CD4-positive, alpha-beta memory T cell (primary cell): ENCODE results near the gene COL10A1. TPM values are rescaled to one million over a fixed set of nuclear protein-coding genes. Genes with fewer than 3 reads are reported as not detected.

Experiments
- CTCF ChIA-PET: fragments of 350-600 bp; sonication (Branson Sonifier 250); formaldehyde crosslinking; loops from one replicate; lab custom pipeline; 2021; ENCODE audit warnings: inconsistent platforms; ENCODE audit not compliant: partially characterized antibody; lab: Charles Lee
- POLR2A ChIA-PET: fragments of 350-600 bp; sonication (Branson Sonifier 250); formaldehyde crosslinking; loops from one replicate; lab custom pipeline; 2021; ENCODE audit not compliant: partially characterized antibody; lab: Charles Lee
- DNase-seq, 5 donors: peaks; one replicate each; pipeline versions ENCODE4 v3.0.0 to v3.0.0-alpha.2; 2020 to 2022; ENCODE audit warnings: mixed read lengths in 1 of 5
- H3K27ac ChIP-seq: one replicate; pipeline ENCODE4 v1.7.0; 2013; ENCODE audit warnings: low read depth, low read length
- H3K27me3 ChIP-seq: 2 replicates; pipeline ENCODE4 v1.7.0; 2013; ENCODE audit warnings: mild to moderate bottlenecking, low read length, moderate library complexity; ENCODE audit not compliant: insufficient read depth
- H3K36me3 ChIP-seq: 2 replicates; pipeline ENCODE4 v1.7.0; 2013; ENCODE audit warnings: mild to moderate bottlenecking, low read length, moderate library complexity; ENCODE audit not compliant: insufficient read depth
- H3K4me1 ChIP-seq: 2 replicates; pipeline ENCODE4 v1.7.0; 2013; ENCODE audit warnings: mild to moderate bottlenecking, low read length, moderate library complexity; ENCODE audit not compliant: insufficient read depth
- H3K4me3 ChIP-seq, 2 donors: one replicate each; pipeline ENCODE4 v1.7.0; 2013; ENCODE audit warnings: low read length in 2 of 2, mild to moderate bottlenecking in 1 of 2
- H3K9me3 ChIP-seq, 2 donors: one replicate each; pipeline ENCODE4 v1.7.0; 2013; ENCODE audit warnings: low read length in 2 of 2, control low read depth in 1 of 2; ENCODE audit not compliant: control insufficient read depth in 1 of 2
- H3K27ac Mint-ChIP-seq, 7 donors: one replicate each; pipeline ENCODE4 v1.8.0; 2020 to 2021; ENCODE audit warnings: mixed read lengths in 7 of 7, mild to moderate bottlenecking in 6 of 7, inconsistent platforms in 3 of 7, moderate library complexity in 3 of 7
- H3K27me3 Mint-ChIP-seq, 2 donors: one replicate each; pipeline ENCODE4 v1.8.0; 2020 to 2021; ENCODE audit warnings: mixed read lengths in 2 of 2
- H3K36me3 Mint-ChIP-seq, 2 donors: one replicate each; pipeline ENCODE4 v1.8.0; 2020 to 2021; ENCODE audit warnings: mixed read lengths in 2 of 2, inconsistent platforms in 1 of 2, mild to moderate bottlenecking in 1 of 2
- H3K4me1 Mint-ChIP-seq, 4 donors: one replicate each; pipeline ENCODE4 v1.8.0; 2020 to 2021; ENCODE audit warnings: mixed read lengths in 4 of 4, mild to moderate bottlenecking in 1 of 4
- H3K4me3 Mint-ChIP-seq, 8 donors: one replicate each; pipeline ENCODE4 v1.8.0; 2020 to 2021; ENCODE audit warnings: mixed read lengths in 8 of 8, mild to moderate bottlenecking in 7 of 8, moderate library complexity in 6 of 8, inconsistent platforms in 3 of 8
- H3K9me3 Mint-ChIP-seq, 8 donors: one replicate each; pipeline ENCODE4 v1.8.0; 2020 to 2021; ENCODE audit warnings: mixed read lengths in 8 of 8, mild to moderate bottlenecking in 5 of 8, inconsistent platforms in 3 of 8, moderate library complexity in 1 of 8
- intact Hi-C: fragments of 100-400 bp; cut with micrococcal nuclease; formaldehyde crosslinking; loops from one replicate; pipeline ENCODE4 v1.15.1; 2023
- polyA plus RNA-seq, 2 donors: library from polyadenylated mRNA; unstranded; fragments of 300-500 nt; fragmentation: Illumina TruSeq; gene quantifications; one replicate each; pipeline ENCODE4 v1.2.3, GENCODE V29; 2021
- total RNA-seq, 2 experiments: library from RNA; stranded (reverse); gene quantifications; one replicate each; pipeline ENCODE4 v1.2.3, GENCODE V29; 2021

The COL10A1 gene
- total RNA-seq (not detected), polyA plus RNA-seq (not detected)

GRCh38 chr6:116126032-116126431 is at the start of gene COL10A1:
TSS of gene COL10A1 (minus strand) at chr6:116126132. CDS start at chr6:116125492, 640 bp downstream.
- ChIA-PET POLR2A (no interaction called here), CTCF (interaction anchor here (1.4 kb wide), 1 partner anchor 29 kb away, joined by 3 read pairs; no protein-coding TSS in a partner anchor)
- no peak within 1 kb of the TSS for H3K4me3 ChIP-seq
- no peaks in the 10 kb centered on the region for H3K4me1 ChIP-seq
- peaks cover 0 to 10% (median 8%) of the 10 kb centered on the region in 4 donors for H3K4me1 Mint-ChIP-seq
- no peak within 1 kb of the TSS for H3K27ac ChIP-seq
- intact Hi-C loops, result no loop called here
- no peaks in the 10 kb centered on the region for H3K36me3 ChIP-seq
- H3K9me3 Mint-ChIP-seq, result no peaks in the 10 kb centered on the region
- H3K27me3 ChIP-seq, result no peaks in the 10 kb centered on the region
- H3K4me3 Mint-ChIP-seq, result no peak within 1 kb of the TSS
- no peaks in the 10 kb centered on the region for H3K27me3 Mint-ChIP-seq
- no peak within 1 kb of the TSS for H3K27ac Mint-ChIP-seq
- no peaks in the 10 kb centered on the region for H3K9me3 ChIP-seq
- peaks cover 29 to 31% of the 10 kb centered on the region in 2 donors for H3K36me3 Mint-ChIP-seq
- no peak for DNase-seq

GRCh38 chr6:116175344-116175743 is 49.4 kb upstream of the COL10A1 start:
- intact Hi-C loops, result no loop called here
- no peak overlapping the region for H3K27ac Mint-ChIP-seq
- peaks cover 35 to 46% of the 10 kb centered on the region in 2 donors for H3K36me3 Mint-ChIP-seq
- Histone ChIP-seq H3K4me3 (no peak overlapping the region), H3K4me1 (no peaks in the 10 kb centered on the region), H3K27me3 (no peaks in the 10 kb centered on the region), H3K27ac (no peak overlapping the region), H3K9me3 (no peaks in the 10 kb centered on the region), H3K36me3 (no peaks in the 10 kb centered on the region)
- POLR2A ChIA-PET, result no interaction called here
- H3K4me1 Mint-ChIP-seq, result no peaks in the 10 kb centered on the region
- no peak for DNase-seq
- H3K9me3 Mint-ChIP-seq, result peaks cover 2 to 22% (median 17%) of the 10 kb centered on the region in 8 donors
- CTCF ChIA-PET, result no interaction called here
- H3K27me3 Mint-ChIP-seq, result no peaks in the 10 kb centered on the region
- H3K4me3 Mint-ChIP-seq, result no peak overlapping the region

GRCh38 chr6:116173928-116174327 is 48.0 kb upstream of the COL10A1 start:
- Mint-ChIP-seq H3K4me3 (no peak overlapping the region), H3K9me3 (peaks cover 2 to 25% (median 18%) of the 10 kb centered on the region in 8 donors), H3K27ac (no peak overlapping the region), H3K36me3 (peaks cover 36 to 46% of the 10 kb centered on the region in 2 donors), H3K27me3 (no peaks in the 10 kb centered on the region), H3K4me1 (peaks cover 0 to 4% (median 1%) of the 10 kb centered on the region in 4 donors)
- no peak overlapping the region for H3K27ac ChIP-seq
- no peaks in the 10 kb centered on the region for H3K36me3 ChIP-seq
- ChIA-PET CTCF (interaction anchor here (0.6 kb wide), 1 partner anchor 105 kb away, joined by 3 read pairs; no protein-coding TSS in a partner anchor), POLR2A (no interaction called here)
- H3K27me3 ChIP-seq, result no peaks in the 10 kb centered on the region
- no peaks in the 10 kb centered on the region for H3K9me3 ChIP-seq
- H3K4me3 ChIP-seq, result no peak overlapping the region
- DNase-seq, result no peak
- intact Hi-C loops, result no loop called here
- H3K4me1 ChIP-seq, result no peaks in the 10 kb centered on the region

- H3K27me3 Mint-ChIP-seq, result no peaks in the 10 kb centered on the region
- Histone ChIP-seq H3K27me3 (no peaks in the 10 kb centered on the region), H3K36me3 (no peaks in the 10 kb centered on the region), H3K4me3 (no peak overlapping the region), H3K9me3 (no peaks in the 10 kb centered on the region), H3K27ac (no peak overlapping the region), H3K4me1 (no peaks in the 10 kb centered on the region)
- H3K27ac Mint-ChIP-seq, result no peak overlapping the region
- CTCF ChIA-PET, result no interaction called here
- H3K36me3 Mint-ChIP-seq, result peaks cover 51 to 60% of the 10 kb centered on the region in 2 donors
- peaks cover 0 to 30% (median 19%) of the 10 kb centered on the region in 8 donors for H3K9me3 Mint-ChIP-seq
- DNase-seq, result no peak
- H3K4me1 Mint-ChIP-seq, result peaks cover 0 to 6% (median 1%) of the 10 kb centered on the region in 4 donors
- H3K4me3 Mint-ChIP-seq, result no peak overlapping the region
- intact Hi-C loops, result no loop called here
- POLR2A ChIA-PET, result no interaction called here
Observed at GRCh38 chr6:116170358-116171057, 44.6 kb upstream of the COL10A1 start.

GRCh38 chr6:116169880-116170279 is 43.9 kb upstream of the COL10A1 start:
- CTCF ChIA-PET, result no interaction called here
- Histone ChIP-seq H3K36me3 (no peaks in the 10 kb centered on the region), H3K27ac (no peak overlapping the region), H3K4me3 (no peak overlapping the region), H3K4me1 (no peaks in the 10 kb centered on the region), H3K9me3 (no peaks in the 10 kb centered on the region), H3K27me3 (no peaks in the 10 kb centered on the region)
- H3K4me3 Mint-ChIP-seq, result no peak overlapping the region
- POLR2A ChIA-PET, result no interaction called here
- H3K27ac Mint-ChIP-seq, result no peak overlapping the region
- no peak for DNase-seq
- intact Hi-C loops, result no loop called here
- peaks cover 0 to 6% (median 1%) of the 10 kb centered on the region in 4 donors for H3K4me1 Mint-ChIP-seq
- no peaks in the 10 kb centered on the region for H3K27me3 Mint-ChIP-seq
- H3K36me3 Mint-ChIP-seq, result peaks cover 47 to 61% of the 10 kb centered on the region in 2 donors
- H3K9me3 Mint-ChIP-seq, result peaks cover 0 to 25% (median 15%) of the 10 kb centered on the region in 8 donors

- no peak overlapping the region for H3K27ac Mint-ChIP-seq
- Histone ChIP-seq H3K27ac (no peak overlapping the region), H3K9me3 (no peaks in the 10 kb centered on the region), H3K27me3 (no peaks in the 10 kb centered on the region), H3K4me1 (no peaks in the 10 kb centered on the region), H3K4me3 (no peak overlapping the region), H3K36me3 (no peaks in the 10 kb centered on the region)
- intact Hi-C loops, result no loop called here
- peaks cover 44 to 59% of the 10 kb centered on the region in 2 donors for H3K36me3 Mint-ChIP-seq
- H3K4me3 Mint-ChIP-seq, result peak overlapping the region in 1 of 8 donors; percentile 2
- no peaks in the 10 kb centered on the region for H3K27me3 Mint-ChIP-seq
- peaks cover 0 to 6% (median 5%) of the 10 kb centered on the region in 4 donors for H3K4me1 Mint-ChIP-seq
- ChIA-PET POLR2A (no interaction called here), CTCF (interaction anchor here (0.7 kb wide), 1 partner anchor 329 kb away, joined by 3 read pairs; no protein-coding TSS in a partner anchor)
- no peak for DNase-seq
- peaks cover 0 to 24% (median 11%) of the 10 kb centered on the region in 8 donors for H3K9me3 Mint-ChIP-seq
Observed at GRCh38 chr6:116168148-116168547, 42.2 kb upstream of the COL10A1 start.

GRCh38 chr6:116166369-116166768 is 40.4 kb upstream of the COL10A1 start:
- CTCF ChIA-PET, result no interaction called here
- intact Hi-C loops, result no loop called here
- no peak overlapping the region for H3K27ac Mint-ChIP-seq

More at GRCh38 chr6:116166369-116166768, 40.4 kb upstream of the COL10A1 start:
- Mint-ChIP-seq H3K9me3 (peaks cover 0 to 27% (median 15%) of the 10 kb centered on the region in 8 donors), H3K4me1 (peaks cover 0 to 9% (median 5%) of the 10 kb centered on the region in 4 donors), H3K4me3 (no peak overlapping the region), H3K36me3 (peaks cover 49 to 64% of the 10 kb centered on the region in 2 donors), H3K27me3 (no peaks in the 10 kb centered on the region)
- no peaks in the 10 kb centered on the region for H3K4me1 ChIP-seq
- H3K4me3 ChIP-seq, result no peak overlapping the region
- DNase-seq, result no peak
- H3K27me3 ChIP-seq, result no peaks in the 10 kb centered on the region
- no peak overlapping the region for H3K27ac ChIP-seq
- H3K36me3 ChIP-seq, result no peaks in the 10 kb centered on the region
- POLR2A ChIA-PET, result no interaction called here
- no peaks in the 10 kb centered on the region for H3K9me3 ChIP-seq
